Natural killer cell (primary cell): ENCODE data around the gene ABCB9. TPM values are rescaled to one million over a fixed set of nuclear protein-coding genes. Genes with fewer than 3 reads are reported as not detected.
A peak's percentile ranks its signal among the peaks of the same experiment; 100 is the strongest.
"Not testable (repeated sequence)": the region's sequence is repeated elsewhere in the genome, so short reads cannot be mapped to it uniquely, and the experiment has no call there.

ENCODE experiments used
- ATAC-seq, 3 donors: fragments of 150-1000 bp in 2 of 3; fragments of 200-7000 bp in 1 of 3; cut with Tn5 transposase; 1 replicate in 1 of 3; 2 replicates in 2 of 3; pipeline ENCODE4 v1.10.0; 2021; ENCODE audit warnings: mild to moderate bottlenecking in 2 of 3, moderate library complexity in 2 of 3
- DNase-seq, 2 donors: peaks; one replicate each; pipeline versions ENCODE4 v3.0.0 to v3.0.0-alpha.2; 2013 to 2021; ENCODE audit warnings: mixed read lengths in 1 of 2
- H3K27ac ChIP-seq: one replicate; pipeline ENCODE4 v1.5.1; 2013; ENCODE audit warnings: mild to moderate bottlenecking, low read length
- H3K27me3 ChIP-seq: one replicate; pipeline ENCODE4 v1.6.1; 2013; ENCODE audit warnings: low read length; ENCODE audit not compliant: control insufficient read depth, insufficient read depth
- H3K36me3 ChIP-seq: one replicate; pipeline ENCODE4 v1.6.1; 2013; ENCODE audit warnings: low read length; ENCODE audit not compliant: control insufficient read depth, insufficient read depth
- H3K4me1 ChIP-seq: one replicate; pipeline ENCODE4 v1.6.1; 2013; ENCODE audit warnings: low read length; ENCODE audit not compliant: control insufficient read depth, insufficient read depth
- H3K4me3 ChIP-seq: one replicate; pipeline ENCODE4 v1.5.1; 2013; ENCODE audit warnings: low read length
- H3K9me3 ChIP-seq: one replicate; pipeline ENCODE4 v1.6.1; 2013; ENCODE audit warnings: low read length; ENCODE audit not compliant: control insufficient read depth, insufficient read depth
- H3K27ac Mint-ChIP-seq, 2 donors: one replicate each; pipeline ENCODE4 v1.8.0; 2022; ENCODE audit warnings: mild to moderate bottlenecking in 2 of 2, mixed read lengths in 2 of 2, moderate library complexity in 1 of 2
- H3K27me3 Mint-ChIP-seq, 2 donors: one replicate each; pipeline ENCODE4 v1.8.0; 2022; ENCODE audit warnings: low read depth in 2 of 2, mixed read lengths in 2 of 2
- H3K36me3 Mint-ChIP-seq: one replicate; pipeline ENCODE4 v1.8.0; 2022; ENCODE audit warnings: mixed read lengths
- H3K4me1 Mint-ChIP-seq, 2 donors: one replicate each; pipeline ENCODE4 v1.8.0; 2022; ENCODE audit warnings: mixed read lengths in 2 of 2
- H3K4me3 Mint-ChIP-seq: one replicate; pipeline ENCODE4 v1.8.0; 2022; ENCODE audit warnings: mild to moderate bottlenecking, moderate library complexity, mixed read lengths
- H3K9me3 Mint-ChIP-seq, 2 donors: one replicate each; pipeline ENCODE4 v1.8.0; 2022; ENCODE audit warnings: mixed read lengths in 2 of 2
- CTCF ChIP-seq: fragments of 200-600 bp; IDR thresholded peaks from one replicate; pipeline ENCODE4 v1.8.0; 2022; ENCODE audit warnings: antibody characterized with exemption
- WGBS: methylation state at CpG from one replicate; pipeline ENCODE4 v1.1.7; 2013; ENCODE audit warnings: missing lambda C conversion rate; ENCODE audit not compliant: insufficient coverage; 5-methylcytosine and 5-hydroxymethylcytosine counted together
- intact Hi-C: fragments of 100-400 bp; cut with micrococcal nuclease; formaldehyde crosslinking; loops from one replicate; pipeline ENCODE4 v1.14.2; 2022
- total RNA-seq, 4 donors: library from RNA; stranded (reverse); fragments of 120-200 nt in 1 of 4; gene quantifications; one replicate each; pipeline versions ENCODE4 v1.2.3 to v1.2.4, GENCODE V29; 2013 to 2022

Gene ABCB9
- total RNA-seq, 3 donors from 2014 or later (not counting 1 experiment from before 2014, with no cell fraction given) = 2.4 to 4.0 (median 3.3) TPM

GRCh38 chr12:122893208-122894153 is 72.8 kb downstream of the ABCB9 start:
- H3K27ac ChIP-seq = no peak overlapping the region
- no peaks in the 10 kb centered on the region for H3K9me3 ChIP-seq
- Mint-ChIP-seq H3K27ac (peak overlapping the region; percentile 100), H3K4me3 (peak overlapping the region; percentile 99), H3K36me3 (no peaks in the 10 kb centered on the region), H3K9me3 (peaks cover 0 to 4% of the 10 kb centered on the region in 2 donors), H3K4me1 (peaks cover 90 to 93% of the 10 kb centered on the region in 2 donors), H3K27me3 (no peaks in the 10 kb centered on the region)
- intact Hi-C loops = loop anchor here (2.0 kb wide), 1 partner anchor 13 kb away; no protein-coding TSS in a partner anchor
- no peak for TF ChIP-seq CTCF
- ATAC-seq = no peak
- H3K36me3 ChIP-seq = no peaks in the 10 kb centered on the region
- no peaks in the 10 kb centered on the region for H3K27me3 ChIP-seq
- H3K4me3 ChIP-seq = no peak overlapping the region
- no peak for DNase-seq
- 78% methylated on average over 4 of the region's 7 CpGs for WGBS
- H3K4me1 ChIP-seq = peaks cover 83% of the 10 kb centered on the region

GRCh38 chr12:122892724-122893123 is 73.5 kb downstream of the ABCB9 start:
- Mint-ChIP-seq H3K4me1 (peaks cover 90 to 94% of the 10 kb centered on the region in 2 donors), H3K27ac (peak overlapping the region in 1 of 2 donors; percentile 100), H3K4me3 (peak overlapping the region; percentile 90)
- ATAC-seq, intact Hi-C loops, H3K9me3 ChIP-seq, H3K36me3 ChIP-seq, H3K27me3 ChIP-seq, H3K27me3 Mint-ChIP-seq, DNase-seq, H3K27ac ChIP-seq, H3K9me3 Mint-ChIP-seq, H3K36me3 Mint-ChIP-seq, H3K4me3 ChIP-seq: not testable (repeated sequence)
- H3K4me1 ChIP-seq = peaks cover 83% of the 10 kb centered on the region
- 96% methylated on average over 9 of the region's 9 CpGs for WGBS

- Histone ChIP-seq H3K36me3 (no peaks in the 10 kb centered on the region), H3K4me1 (peaks cover 83% of the 10 kb centered on the region), H3K27ac (no peak overlapping the region), H3K4me3 (no peak overlapping the region), H3K27me3 (no peaks in the 10 kb centered on the region), H3K9me3 (no peaks in the 10 kb centered on the region)
- TF ChIP-seq CTCF = no peak
- Mint-ChIP-seq H3K4me1 (peaks cover 94 to 96% of the 10 kb centered on the region in 2 donors), H3K36me3 (no peaks in the 10 kb centered on the region), H3K4me3 (peak overlapping the region; percentile 90), H3K27ac (peak overlapping the region; percentile 87 to 100), H3K9me3 (peaks cover 0 to 4% of the 10 kb centered on the region in 2 donors), H3K27me3 (no peaks in the 10 kb centered on the region)
- 62% methylated on average over 10 of the region's 10 CpGs for WGBS
- no peak for DNase-seq
- ATAC-seq = no peak
- intact Hi-C loops = no loop called here
Observed at GRCh38 chr12:122891661-122892525, 74.4 kb downstream of the ABCB9 start.
